ENCODE results near the gene PHF21B. TPM values are rescaled to one million over a fixed set of nuclear protein-coding genes. Genes with fewer than 3 reads are reported as not detected.

Gene PHF21B
- total and polyA plus RNA-seq, 2 donors (not counting 1 experiment from before 2014, with no cell fraction given), result 0.17 TPM; not detected in 1

GRCh38 chr22:44916281-44917231, 93.2 kb downstream of the PHF21B start:
- no peaks in the 10 kb centered on the region for H3K4me1 ChIP-seq (ENCODE audit: control insufficient read depth, extremely low read depth, insufficient read depth, low read length)
- no peak for DNase-seq (ENCODE audit: low read depth in 2 of 2)
- no peaks in the 10 kb centered on the region for H3K9me3 ChIP-seq (ENCODE audit: control insufficient read depth, insufficient read depth, low read depth, low read length)
- H3K4me3 ChIP-seq (replicated peaks in 1 of 4; ENCODE audit: control extremely low read depth in 1 of 4, insufficient read depth in 1 of 4, low read depth in 3 of 4, low read length in 4 of 4), result no peak overlapping the region
- TF ChIP-seq CTCF (conservative IDR thresholded peaks at IDR 0.05 in 1 of 2, IDR thresholded peaks at IDR 0.05 in 1 of 2; ENCODE audit: low read depth in 1 of 2, low read length in 2 of 2), result no peak
- TF ChIP-seq EZH2 (IDR thresholded peaks at IDR 0.05; ENCODE audit: low read length, missing control alignments), result no peak
- H3K27me3 ChIP-seq (ENCODE audit: control insufficient read depth, insufficient read depth, low read length), result no peaks in the 10 kb centered on the region
- H3K27ac ChIP-seq (ENCODE audit: insufficient read depth, low read length), result no peak overlapping the region
- no peak overlapping the region for H3K4me2 ChIP-seq (ENCODE audit: extremely low read depth, insufficient read depth, low read length)
- no peaks in the 10 kb centered on the region for H4K20me1 ChIP-seq (ENCODE audit: control insufficient read depth, extremely low read depth, insufficient read depth, low read length)
- no peaks in the 10 kb centered on the region for H3K36me3 ChIP-seq (ENCODE audit: control insufficient read depth, insufficient read depth, low read length)
- H3K79me2 ChIP-seq (ENCODE audit: control insufficient read depth, insufficient read depth, low read length), result no peaks in the 10 kb centered on the region
- H2AFZ ChIP-seq (ENCODE audit: low read length), result no peak overlapping the region
- no peak overlapping the region for H3K9ac ChIP-seq (ENCODE audit: insufficient read depth, low read length)

- no peaks in the 10 kb centered on the region for H3K4me1 ChIP-seq (ENCODE audit: control insufficient read depth, extremely low read depth, insufficient read depth, low read length)
- no peaks in the 10 kb centered on the region for H3K9me3 ChIP-seq (ENCODE audit: control insufficient read depth, insufficient read depth, low read depth, low read length)
- no peaks in the 10 kb centered on the region for H4K20me1 ChIP-seq (ENCODE audit: control insufficient read depth, extremely low read depth, insufficient read depth, low read length)
- no peak for TF ChIP-seq EZH2 (IDR thresholded peaks at IDR 0.05; ENCODE audit: low read length, missing control alignments)
- no peak for TF ChIP-seq CTCF (conservative IDR thresholded peaks at IDR 0.05 in 1 of 2, IDR thresholded peaks at IDR 0.05 in 1 of 2; ENCODE audit: low read depth in 1 of 2, low read length in 2 of 2)
- H2AFZ ChIP-seq (ENCODE audit: low read length), result no peak overlapping the region
- DNase-seq (ENCODE audit: low read depth in 2 of 2), result no peak
- H3K4me3 ChIP-seq (replicated peaks in 1 of 4; ENCODE audit: control extremely low read depth in 1 of 4, insufficient read depth in 1 of 4, low read depth in 3 of 4, low read length in 4 of 4), result no peak overlapping the region
- H3K9ac ChIP-seq (ENCODE audit: insufficient read depth, low read length), result no peak overlapping the region
- H3K79me2 ChIP-seq (ENCODE audit: control insufficient read depth, insufficient read depth, low read length), result no peaks in the 10 kb centered on the region
- no peaks in the 10 kb centered on the region for H3K36me3 ChIP-seq (ENCODE audit: control insufficient read depth, insufficient read depth, low read length)
- H3K27ac ChIP-seq (ENCODE audit: insufficient read depth, low read length), result no peak overlapping the region
- H3K27me3 ChIP-seq (ENCODE audit: control insufficient read depth, insufficient read depth, low read length), result no peaks in the 10 kb centered on the region
- H3K4me2 ChIP-seq (ENCODE audit: extremely low read depth, insufficient read depth, low read length), result no peak overlapping the region
Measured at GRCh38 chr22:44915441-44915840, 94.4 kb downstream of the PHF21B start.

DNA sequence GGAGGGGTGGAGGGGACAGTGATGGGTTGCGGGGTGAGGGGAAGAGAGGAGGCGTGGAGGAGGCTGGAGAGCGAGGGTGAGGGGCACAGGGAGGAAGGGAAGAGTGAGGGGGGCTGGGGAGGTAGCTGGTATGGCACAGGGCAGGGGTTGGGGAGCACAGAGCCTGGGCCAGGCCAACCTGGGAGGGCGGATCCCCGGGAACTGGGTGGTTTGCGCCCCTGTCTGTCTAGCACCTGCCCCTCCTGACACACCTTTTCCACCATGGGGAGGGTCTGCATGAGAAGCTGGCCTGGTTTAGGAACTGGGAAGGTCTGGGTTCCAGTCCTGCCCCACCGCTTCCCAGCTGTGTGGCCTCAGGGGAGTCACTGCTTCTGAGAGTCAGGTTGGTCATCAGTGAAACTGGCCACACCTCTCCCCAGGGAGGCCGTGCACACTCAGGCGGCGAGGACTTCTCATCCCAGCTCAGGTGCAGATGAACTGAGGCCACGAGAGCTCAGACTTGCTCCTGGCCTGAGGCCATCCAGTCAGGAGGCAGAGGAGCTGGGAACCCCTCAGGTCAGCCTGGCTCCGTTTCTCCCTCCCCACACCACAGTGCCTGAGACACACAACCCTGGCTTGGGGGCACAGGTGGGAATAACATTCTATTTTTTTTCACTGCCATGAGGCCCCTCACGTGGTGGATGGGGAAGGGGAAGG, 95.6 kb downstream of the PHF21B start:
- Histone ChIP-seq H2AFZ (ENCODE audit: low read length) (no peak overlapping the region), H3K9ac (ENCODE audit: insufficient read depth, low read length) (no peak overlapping the region), H3K4me1 (ENCODE audit: control insufficient read depth, extremely low read depth, insufficient read depth, low read length) (no peaks in the 10 kb centered on the region), H3K9me3 (ENCODE audit: control insufficient read depth, insufficient read depth, low read depth, low read length) (no peaks in the 10 kb centered on the region), H3K36me3 (ENCODE audit: control insufficient read depth, insufficient read depth, low read length) (no peaks in the 10 kb centered on the region), H3K27me3 (ENCODE audit: control insufficient read depth, insufficient read depth, low read length) (no peaks in the 10 kb centered on the region), H3K4me3 (replicated peaks in 1 of 4; ENCODE audit: control extremely low read depth in 1 of 4, insufficient read depth in 1 of 4, low read depth in 3 of 4, low read length in 4 of 4) (no peak overlapping the region), H3K4me2 (ENCODE audit: extremely low read depth, insufficient read depth, low read length) (no peak overlapping the region), H4K20me1 (ENCODE audit: control insufficient read depth, extremely low read depth, insufficient read depth, low read length) (no peaks in the 10 kb centered on the region), H3K79me2 (ENCODE audit: control insufficient read depth, insufficient read depth, low read length) (no peaks in the 10 kb centered on the region), H3K27ac (ENCODE audit: insufficient read depth, low read length) (no peak overlapping the region)
- TF ChIP-seq EZH2 (IDR thresholded peaks at IDR 0.05; ENCODE audit: low read length, missing control alignments) (no peak), CTCF (conservative IDR thresholded peaks at IDR 0.05 in 1 of 2, IDR thresholded peaks at IDR 0.05 in 1 of 2; ENCODE audit: low read depth in 1 of 2, low read length in 2 of 2) (no peak)
- no peak for DNase-seq (ENCODE audit: low read depth in 2 of 2)
